Urothelium cell line (cell line): ENCODE data around the gene ATG4B.
"Not testable (repeated sequence)": the region's sequence is repeated elsewhere in the genome, so short reads cannot be mapped to it uniquely, and the experiment has no call there.

Experiments used
- DNase-seq: peaks from one replicate; pipeline ENCODE4 v3.0.0; 2011; ENCODE audit warnings: low spot score, mixed read lengths
- FAIRE-seq: peaks from 2 replicates; lab custom pipeline; 2011; peaks lifted over from hg19 to GRCh38; lab: Jason Lieb, UNC

ATG4B gene

GRCh38 chr2:241660593-241661213, 23.2 kb downstream of the ATG4B start:
- DNase-seq (no peak), FAIRE-seq (no peak)

GRCh38 chr2:241662731-241663130, 25.2 kb downstream of the ATG4B start:
- FAIRE-seq, DNase-seq: not testable (repeated sequence)

- FAIRE-seq (no peak), DNase-seq (no peak)
Observed at GRCh38 chr2:241665731-241666440, 28.4 kb downstream of the ATG4B start.

- DNase-seq = no peak
- FAIRE-seq = no peak
Observed at GRCh38 chr2:241666627-241667400, 29.3 kb downstream of the ATG4B start.

- FAIRE-seq = no peak
Observed at GRCh38 chr2:241668354-241668753, 30.9 kb downstream of the ATG4B start.

GRCh38 chr2:241668839-241669238, 31.3 kb downstream of the ATG4B start:
- DNase-seq (no peak), FAIRE-seq (no peak)

More at GRCh38 chr2:241668354-241668753, 30.9 kb downstream of the ATG4B start:
- no peak for DNase-seq

GRCh38 chr2:241670333-241671110, 33.0 kb downstream of the ATG4B start:
- FAIRE-seq (no peak), DNase-seq (no peak)

- no peak for FAIRE-seq
- DNase-seq = no peak
Observed at GRCh38 chr2:241671457-241672240, 34.2 kb downstream of the ATG4B start.

GRCh38 chr2:241672243-241673188, 35.0 kb downstream of the ATG4B start:
- no peak for FAIRE-seq
- no peak for DNase-seq

GRCh38 chr2:241673189-241673663, 35.7 kb downstream of the ATG4B start:
- FAIRE-seq = no peak
- no peak for DNase-seq

GRCh38 chr2:241673797-241674725, 36.6 kb downstream of the ATG4B start:
- no peak for DNase-seq

GRCh38 chr2:241675885-241676284, 38.4 kb downstream of the ATG4B start:
- DNase-seq (no peak), FAIRE-seq (no peak)

More at GRCh38 chr2:241673797-241674725, 36.6 kb downstream of the ATG4B start:
- no peak for FAIRE-seq

GRCh38 chr2:241676665-241677064, 39.2 kb downstream of the ATG4B start:
- FAIRE-seq = no peak
- DNase-seq = no peak

GRCh38 chr2:241677392-241677791, 39.9 kb downstream of the ATG4B start:
- DNase-seq = no peak
- no peak for FAIRE-seq

GRCh38 chr2:241678307-241678706, 40.8 kb downstream of the ATG4B start:
- FAIRE-seq (no peak), DNase-seq (no peak)

GRCh38 chr2:241678784-241679540, 41.5 kb downstream of the ATG4B start:
- no peak for FAIRE-seq
- DNase-seq = no peak

- DNase-seq (no peak), FAIRE-seq (no peak)
Observed at GRCh38 chr2:241680044-241680443, 42.6 kb downstream of the ATG4B start.
